ENCODE measurements around the gene PI4KA.

DNA sequence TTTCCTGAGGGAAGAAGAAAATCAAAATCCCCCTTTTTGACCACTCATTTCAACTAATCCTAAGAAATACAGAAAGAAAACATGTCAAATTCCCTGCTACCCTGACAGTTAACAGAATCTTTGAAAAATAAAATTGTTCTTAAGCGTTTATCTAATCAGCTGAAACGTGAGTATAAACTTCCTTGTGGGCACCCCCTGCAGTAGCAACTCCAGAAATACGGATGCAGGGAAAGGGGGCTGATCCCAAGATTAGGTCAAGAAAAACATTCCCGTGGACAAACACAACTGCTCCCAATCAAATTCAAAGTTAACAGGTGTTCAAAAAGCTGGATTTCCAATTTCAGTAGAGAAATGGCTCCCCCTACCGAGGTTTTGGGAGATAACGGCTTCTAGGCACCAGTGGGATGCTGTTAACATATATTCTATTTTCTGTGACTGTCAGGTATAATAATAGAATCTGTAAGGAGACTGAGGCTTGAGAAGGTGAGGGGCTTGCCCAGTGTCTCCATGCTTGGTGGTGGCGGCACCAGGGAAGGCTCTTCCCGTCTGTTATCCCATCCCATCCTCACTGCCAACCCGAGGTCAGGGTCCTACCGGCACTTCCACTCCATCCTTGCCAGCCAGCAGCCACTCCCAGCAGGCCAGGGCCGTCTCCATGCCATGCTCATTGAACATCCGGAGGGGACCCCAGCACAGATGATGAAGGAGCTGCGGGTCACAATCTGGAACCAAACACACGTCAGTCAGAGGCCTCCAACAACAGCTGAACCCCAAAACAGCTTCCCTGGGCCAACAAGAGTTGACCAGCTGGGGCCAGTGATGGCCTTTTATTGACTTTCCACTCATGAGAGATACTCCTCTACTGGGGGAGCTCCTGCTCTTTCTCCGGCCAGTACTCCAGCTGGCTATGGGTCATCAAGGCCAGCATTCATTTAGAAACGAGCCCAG is 116.7 kb downstream of the PI4KA start:
- TF ChIP-seq EP300 (IDR thresholded peaks at IDR 0.05) (no peak), CTCF (IDR thresholded peaks at IDR 0.05) (peak in 4 of 5 experiments; percentile 13 to 60 (median 42)), POLR2A (IDR thresholded peaks at IDR 0.05) (no peak)

Measured in tibial nerve (tissue), 4 donors.